DND-41 (cell line): Measurements from ENCODE around the gene HDHD3.

Experiments used
- CTCF ChIP-seq: IDR thresholded peaks from 2 replicates; pipeline ENCODE4 v1.5.1; 2012; ENCODE audit warnings: borderline replicate concordance, low read length, moderate library complexity, mild to moderate bottlenecking; ENCODE audit not compliant: poor library complexity, severe bottlenecking; ENCODE audit errors: extremely low read depth
- EZH2 ChIP-seq: IDR thresholded peaks from 3 replicates; pipeline ENCODE4 v1.6.1; 2012; ENCODE audit warnings: borderline replicate concordance, low read depth, mild to moderate bottlenecking, moderate library complexity, low read length, inconsistent platforms; ENCODE audit not compliant: severe bottlenecking

GRCh38 chr9:113326230-113326629 is 50.6 kb downstream of the HDHD3 start:
- TF ChIP-seq EZH2 (no peak), CTCF (no peak)
